ENCODE data around the gene DOCK10.

DOCK10 gene

DNA sequence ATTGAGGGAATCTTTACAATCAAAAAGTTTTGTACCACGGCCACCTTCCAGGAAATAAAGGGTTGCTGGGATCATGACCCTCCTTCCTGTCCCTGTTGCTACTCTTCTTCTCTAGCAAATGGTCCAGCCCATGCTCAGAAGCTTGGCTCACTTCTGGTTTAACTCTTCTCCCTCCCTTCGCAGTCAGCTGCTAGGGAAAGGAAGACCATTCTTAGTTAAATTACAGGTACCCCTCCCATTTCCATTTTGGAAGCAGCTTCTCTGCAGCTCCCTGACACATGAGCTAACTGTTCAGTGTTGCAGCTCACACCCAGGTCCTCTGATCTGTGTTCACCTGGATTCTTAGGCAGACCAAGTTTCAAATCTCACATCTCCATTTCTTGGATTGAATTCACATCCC, 100.3 kb downstream of the DOCK10 start:
- H3K4me3 ChIP-seq (ENCODE audit: low read length), result no peak overlapping the region
- TF ChIP-seq, protein P1, sequence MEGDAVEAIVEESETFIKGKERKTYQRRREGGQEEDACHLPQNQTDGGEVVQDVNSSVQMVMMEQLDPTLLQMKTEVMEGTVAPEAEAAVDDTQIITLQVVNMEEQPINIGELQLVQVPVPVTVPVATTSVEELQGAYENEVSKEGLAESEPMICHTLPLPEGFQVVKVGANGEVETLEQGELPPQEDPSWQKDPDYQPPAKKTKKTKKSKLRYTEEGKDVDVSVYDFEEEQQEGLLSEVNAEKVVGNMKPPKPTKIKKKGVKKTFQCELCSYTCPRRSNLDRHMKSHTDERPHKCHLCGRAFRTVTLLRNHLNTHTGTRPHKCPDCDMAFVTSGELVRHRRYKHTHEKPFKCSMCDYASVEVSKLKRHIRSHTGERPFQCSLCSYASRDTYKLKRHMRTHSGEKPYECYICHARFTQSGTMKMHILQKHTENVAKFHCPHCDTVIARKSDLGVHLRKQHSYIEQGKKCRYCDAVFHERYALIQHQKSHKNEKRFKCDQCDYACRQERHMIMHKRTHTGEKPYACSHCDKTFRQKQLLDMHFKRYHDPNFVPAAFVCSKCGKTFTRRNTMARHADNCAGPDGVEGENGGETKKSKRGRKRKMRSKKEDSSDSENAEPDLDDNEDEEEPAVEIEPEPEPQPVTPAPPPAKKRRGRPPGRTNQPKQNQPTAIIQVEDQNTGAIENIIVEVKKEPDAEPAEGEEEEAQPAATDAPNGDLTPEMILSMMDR (IDR thresholded peaks at IDR 0.05; ENCODE audit: insufficient read depth, low read depth, low read length, missing control alignments), result no peak
- no peak for DNase-seq (ENCODE audit: low read depth)

- no peak for DNase-seq (ENCODE audit: low read depth)
- TF ChIP-seq, protein P1 (IDR thresholded peaks at IDR 0.05; ENCODE audit: insufficient read depth, low read depth, low read length, missing control alignments), result no peak
- no peak overlapping the region for H3K4me3 ChIP-seq (ENCODE audit: low read length)
Observed at GRCh38 chr2:224940618-224941017, 101.7 kb downstream of the DOCK10 start.

DNA sequence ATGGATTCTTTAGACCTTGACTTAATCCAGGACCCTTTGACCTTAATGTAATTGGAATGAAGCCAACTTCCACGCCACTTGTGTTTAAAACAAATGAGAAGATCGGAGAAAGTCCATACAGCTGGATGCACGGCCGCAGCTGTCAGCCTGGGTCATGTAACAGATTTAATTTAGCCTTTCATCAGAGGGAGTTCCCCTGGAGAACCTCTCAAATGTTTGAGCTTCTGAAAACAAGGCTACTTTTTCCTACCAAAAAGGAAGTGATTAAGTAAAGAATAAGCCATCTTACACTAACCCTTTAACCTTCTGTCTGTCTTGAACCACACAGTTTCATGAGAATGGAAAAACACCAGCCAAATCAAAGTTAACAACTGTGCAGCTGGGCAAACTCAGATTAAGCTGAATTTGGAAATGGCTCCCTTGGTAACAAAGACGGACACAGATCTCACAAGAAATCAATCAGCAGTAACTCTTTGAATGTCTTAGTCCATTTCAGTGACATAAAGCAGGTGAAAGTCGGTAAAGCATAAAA, 103.6 kb downstream of the DOCK10 start:
- TF ChIP-seq, protein P1 (IDR thresholded peaks at IDR 0.05; ENCODE audit: insufficient read depth, low read depth, low read length, missing control alignments), result no peak
- no peak for DNase-seq (ENCODE audit: low read depth)
- no peak overlapping the region for H3K4me3 ChIP-seq (ENCODE audit: low read length)

DNA sequence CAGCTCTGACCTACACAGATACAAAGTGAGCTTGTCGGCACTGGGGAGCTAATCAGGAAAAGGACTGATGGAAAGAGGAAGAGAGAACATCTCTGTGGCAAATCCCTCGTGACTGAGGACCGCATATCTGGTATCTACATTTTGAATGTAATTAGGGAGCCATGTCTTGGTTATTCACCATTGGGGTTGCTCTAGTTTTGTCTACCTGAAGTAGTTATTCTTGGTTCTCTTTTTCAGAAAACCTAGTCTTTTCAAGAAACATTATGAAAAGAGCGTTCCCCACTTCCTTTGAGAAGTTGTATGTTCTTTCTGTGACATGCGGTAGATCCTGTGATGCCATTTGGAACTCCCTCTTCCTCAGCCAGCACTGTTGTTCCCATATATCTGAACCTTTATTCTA, 104.4 kb downstream of the DOCK10 start:
- no peak overlapping the region for H3K4me3 ChIP-seq (ENCODE audit: low read length)
- TF ChIP-seq, protein P1 (IDR thresholded peaks at IDR 0.05; ENCODE audit: insufficient read depth, low read depth, low read length, missing control alignments), result no peak
- no peak for DNase-seq (ENCODE audit: low read depth)

DNA sequence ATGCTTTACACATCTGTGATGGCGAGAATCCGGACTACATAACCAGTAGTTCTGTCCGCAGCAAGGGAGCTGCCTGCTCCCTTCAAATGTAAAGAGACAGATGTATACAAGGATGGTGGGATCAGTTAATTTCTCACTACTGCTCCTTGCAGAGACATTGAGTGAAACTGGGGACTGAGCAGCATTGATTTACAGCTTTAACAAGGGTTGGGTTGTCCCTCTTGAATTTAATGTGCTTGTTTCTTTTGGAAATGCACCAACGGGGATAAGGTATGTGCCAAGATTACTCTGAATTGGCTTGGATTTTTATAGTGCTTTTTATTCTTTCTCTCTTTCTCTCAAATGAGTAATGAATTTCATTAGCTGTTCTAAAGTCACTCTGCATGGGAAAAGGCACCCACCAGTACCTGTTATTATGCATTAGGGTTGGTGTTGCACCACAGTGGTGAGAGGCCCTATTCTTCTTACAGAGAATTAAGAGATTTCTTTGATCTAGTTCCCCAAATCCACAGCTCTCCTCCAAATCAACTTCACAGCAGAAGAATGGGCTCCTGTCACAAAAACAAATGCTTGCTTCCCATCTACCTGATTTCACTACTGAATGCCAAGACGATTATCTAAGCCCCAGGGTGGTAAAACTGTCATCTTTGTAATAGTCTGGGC, 107.6 kb downstream of the DOCK10 start:
- no peak for DNase-seq (ENCODE audit: low read depth)
- H3K4me3 ChIP-seq (ENCODE audit: low read length), result no peak overlapping the region
- TF ChIP-seq, protein P1 (IDR thresholded peaks at IDR 0.05; ENCODE audit: insufficient read depth, low read depth, low read length, missing control alignments), result no peak

GRCh38 chr2:224933431-224933830, 108.8 kb downstream of the DOCK10 start:
- no peak overlapping the region for H3K4me3 ChIP-seq (ENCODE audit: low read length)
- TF ChIP-seq, protein P1 (IDR thresholded peaks at IDR 0.05; ENCODE audit: insufficient read depth, low read depth, low read length, missing control alignments), result no peak
- no peak for DNase-seq (ENCODE audit: low read depth)

DNA sequence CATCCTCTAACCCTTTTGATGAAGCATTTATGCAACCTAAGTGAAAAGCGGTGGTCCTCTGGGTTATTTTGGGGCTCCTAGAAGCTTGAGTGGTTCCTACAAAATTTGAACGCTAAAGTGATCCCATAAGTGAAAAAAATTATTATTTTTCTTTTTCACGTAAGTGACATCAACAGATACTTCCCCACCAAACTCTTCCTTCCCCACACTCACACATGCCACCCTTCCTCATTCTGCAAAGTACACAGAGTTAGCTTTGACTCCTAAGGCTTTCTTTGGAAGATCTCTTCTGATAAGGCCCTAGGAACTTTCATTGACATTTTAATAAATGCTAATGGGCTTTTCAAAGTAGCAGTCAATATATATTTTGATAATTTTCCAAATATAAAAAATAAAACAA, 109.7 kb downstream of the DOCK10 start:
- DNase-seq (ENCODE audit: low read depth), result no peak
- TF ChIP-seq, protein P1 (IDR thresholded peaks at IDR 0.05; ENCODE audit: insufficient read depth, low read depth, low read length, missing control alignments), result no peak
- no peak overlapping the region for H3K4me3 ChIP-seq (ENCODE audit: low read length)

Data from epithelial cell of esophagus (primary cell).